Esophagus (tissue), 2 donors: ENCODE measurements around the gene PYGB. TPM values are rescaled to one million over a fixed set of nuclear protein-coding genes. Genes with fewer than 3 reads are reported as not detected.

ENCODE experiments used
- H3K27ac ChIP-seq, 2 donors: one replicate each; pipeline ENCODE4 v1.5.1; 2013; ENCODE audit warnings: low read depth in 2 of 2, mild to moderate bottlenecking in 2 of 2, inconsistent platforms in 1 of 2, low read length in 1 of 2, moderate library complexity in 1 of 2
- H3K27me3 ChIP-seq, 2 donors: one replicate each; pipeline ENCODE4 v1.6.1; 2013; ENCODE audit warnings: low read length in 2 of 2, control low read depth in 1 of 2, mild to moderate bottlenecking in 1 of 2; ENCODE audit not compliant: insufficient read depth in 2 of 2, control insufficient read depth in 1 of 2
- H3K36me3 ChIP-seq, 2 donors: one replicate each; pipeline ENCODE4 v1.6.1; 2013; ENCODE audit warnings: low read length in 1 of 2; ENCODE audit not compliant: control insufficient read depth in 2 of 2, insufficient read depth in 2 of 2
- H3K4me1 ChIP-seq, 2 donors: one replicate each; pipeline ENCODE4 v1.6.1; 2013; ENCODE audit warnings: low read length in 1 of 2; ENCODE audit not compliant: control insufficient read depth in 2 of 2, insufficient read depth in 2 of 2
- H3K4me3 ChIP-seq, 2 donors: one replicate each; pipeline ENCODE4 v1.5.1; 2013; ENCODE audit warnings: low read length in 2 of 2, mild to moderate bottlenecking in 2 of 2, low read depth in 1 of 2, moderate library complexity in 1 of 2
- H3K9me3 ChIP-seq, 2 donors: one replicate each; pipeline ENCODE4 v1.6.1; 2013; ENCODE audit warnings: mild to moderate bottlenecking in 2 of 2, low read depth in 1 of 2, low read length in 1 of 2, moderate library complexity in 1 of 2; ENCODE audit not compliant: control insufficient read depth in 2 of 2, insufficient read depth in 1 of 2
- WGBS, 2 donors: extraction: QIAGEN DNeasy Blood & Tissue Kit; methylation state at CpG; one replicate each; pipeline ENCODE4 v1.1.7; 2013; 5-methylcytosine and 5-hydroxymethylcytosine counted together
- polyA plus RNA-seq, 2 donors: library from polyadenylated mRNA; stranded (reverse); fragments of 200-250 nt; gene quantifications; one replicate each; pipeline ENCODE4 v1.2.3, GENCODE V29; 2013
- donor health status: healthy with polysubstance abuse.
- donor health status: Bipolar disorder and iron deficiency.

Gene PYGB
- polyA plus RNA-seq, 2 donors, result 38.0 to 59.7 TPM

GRCh38 chr20:25206548-25206947, 41.3 kb upstream of the PYGB start:
- 96% methylated on average over 8 of the region's 8 CpGs for WGBS, 2 donors
- no peaks in the 10 kb centered on the region for H3K27me3 ChIP-seq
- peaks cover 0 to 4% of the 10 kb centered on the region in 2 donors for H3K9me3 ChIP-seq
- H3K4me1 ChIP-seq, result peaks cover 0 to 13% of the 10 kb centered on the region in 2 donors
- H3K36me3 ChIP-seq, result peaks cover 2 to 9% of the 10 kb centered on the region in 2 donors
- H3K27ac ChIP-seq, result no peak overlapping the region
- no peak overlapping the region for H3K4me3 ChIP-seq

GRCh38 chr20:25207149-25207959, 40.5 kb upstream of the PYGB start:
- Histone ChIP-seq H3K27ac (no peak overlapping the region), H3K9me3 (peaks cover 0 to 4% of the 10 kb centered on the region in 2 donors), H3K27me3 (no peaks in the 10 kb centered on the region), H3K4me1 (peaks cover 0 to 13% of the 10 kb centered on the region in 2 donors), H3K36me3 (peaks cover 5 to 15% of the 10 kb centered on the region in 2 donors), H3K4me3 (no peak overlapping the region)
- 90 to 92% methylated on average over 22 of the region's 22 CpGs for WGBS, 2 donors

GRCh38 chr20:25207960-25208534, 39.8 kb upstream of the PYGB start:
- peaks cover 0 to 4% of the 10 kb centered on the region in 2 donors for H3K9me3 ChIP-seq
- no peaks in the 10 kb centered on the region for H3K27me3 ChIP-seq
- no peak overlapping the region for H3K4me3 ChIP-seq
- H3K4me1 ChIP-seq, result peaks cover 0 to 13% of the 10 kb centered on the region in 2 donors
- peaks cover 5 to 15% of the 10 kb centered on the region in 2 donors for H3K36me3 ChIP-seq
- no peak overlapping the region for H3K27ac ChIP-seq
- 88 to 92% methylated on average over 9 of the region's 9 CpGs for WGBS, 2 donors

GRCh38 chr20:25209400-25209799, 38.5 kb upstream of the PYGB start:
- WGBS, 2 donors, result 90 to 100% methylated on average over 1 of the region's 1 CpG
- H3K36me3 ChIP-seq, result peaks cover 5 to 25% of the 10 kb centered on the region in 2 donors

GRCh38 chr20:25209911-25210310, 38.0 kb upstream of the PYGB start:
- Histone ChIP-seq H3K27me3 (no peaks in the 10 kb centered on the region), H3K27ac (no peak overlapping the region), H3K9me3 (peaks cover 0 to 4% of the 10 kb centered on the region in 2 donors), H3K4me1 (peaks cover 0 to 12% of the 10 kb centered on the region in 2 donors), H3K36me3 (peaks cover 5 to 26% of the 10 kb centered on the region in 2 donors), H3K4me3 (no peak overlapping the region)
- 96 to 99% methylated on average over 12 of the region's 12 CpGs for WGBS, 2 donors

More at GRCh38 chr20:25209400-25209799, 38.5 kb upstream of the PYGB start:
- H3K4me3 ChIP-seq, result no peak overlapping the region
- peaks cover 0 to 4% of the 10 kb centered on the region in 2 donors for H3K9me3 ChIP-seq
- H3K27ac ChIP-seq, result no peak overlapping the region
- H3K4me1 ChIP-seq, result peaks cover 0 to 13% of the 10 kb centered on the region in 2 donors
- H3K27me3 ChIP-seq, result no peaks in the 10 kb centered on the region

- Histone ChIP-seq H3K27ac (no peak overlapping the region), H3K4me3 (no peak overlapping the region), H3K4me1 (no peaks in the 10 kb centered on the region), H3K9me3 (peaks cover 0 to 4% of the 10 kb centered on the region in 2 donors), H3K27me3 (no peaks in the 10 kb centered on the region), H3K36me3 (peaks cover 12 to 23% of the 10 kb centered on the region in 2 donors)
- 82 to 85% methylated on average over 7 of the region's 7 CpGs for WGBS, 2 donors
Observed at GRCh38 chr20:25211273-25211672, 36.6 kb upstream of the PYGB start.

- H3K9me3 ChIP-seq, result peaks cover 0 to 1% of the 10 kb centered on the region in 2 donors
- WGBS, 2 donors, result 84 to 87% methylated on average over 5 of the region's 5 CpGs
- no peak overlapping the region for H3K4me3 ChIP-seq
- H3K27ac ChIP-seq, result no peak overlapping the region
- H3K36me3 ChIP-seq, result peaks cover 12 to 27% of the 10 kb centered on the region in 2 donors
- no peaks in the 10 kb centered on the region for H3K4me1 ChIP-seq
- no peaks in the 10 kb centered on the region for H3K27me3 ChIP-seq
Observed at GRCh38 chr20:25212242-25212641, 35.6 kb upstream of the PYGB start.

GRCh38 chr20:25213566-25214425, 34.1 kb upstream of the PYGB start:
- H3K27ac ChIP-seq, result no peak overlapping the region
- peaks cover 12 to 38% of the 10 kb centered on the region in 2 donors for H3K36me3 ChIP-seq
- no peak overlapping the region for H3K4me3 ChIP-seq
- 93 to 95% methylated on average over 21 of the region's 21 CpGs for WGBS, 2 donors
- H3K27me3 ChIP-seq, result no peaks in the 10 kb centered on the region
- H3K4me1 ChIP-seq, result no peaks in the 10 kb centered on the region
- H3K9me3 ChIP-seq, result no peaks in the 10 kb centered on the region

- H3K27me3 ChIP-seq, result no peaks in the 10 kb centered on the region
- WGBS, 2 donors, result 66 to 85% methylated on average over 7 of the region's 7 CpGs
- no peak overlapping the region for H3K4me3 ChIP-seq
- H3K9me3 ChIP-seq, result no peaks in the 10 kb centered on the region
- H3K27ac ChIP-seq, result no peak overlapping the region
- no peaks in the 10 kb centered on the region for H3K4me1 ChIP-seq
- peaks cover 12 to 39% of the 10 kb centered on the region in 2 donors for H3K36me3 ChIP-seq
Observed at GRCh38 chr20:25214426-25214790, 33.5 kb upstream of the PYGB start.
